BE2C (cell line): ENCODE measurements around the gene DOCK1.
"Not testable (repeated sequence)": the region's sequence is repeated elsewhere in the genome, so short reads cannot be mapped to it uniquely, and the experiment has no call there.

ENCODE experiments used
- DNase-seq: peaks from one replicate; pipeline ENCODE4 v3.0.0-alpha.2; 2020
- H3K27me3 ChIP-seq: fragments of 250-450 bp; sonication (Bioruptor Pico); 2 replicates; pipeline ENCODE4 v1.5.1; 2020; ENCODE audit warnings: mild to moderate bottlenecking
- H3K36me3 ChIP-seq: fragments of 250-450 bp; sonication (Bioruptor Pico); 2 replicates; pipeline ENCODE4 v1.5.1; 2020; ENCODE audit warnings: mild to moderate bottlenecking
- H3K4me1 ChIP-seq: fragments of 250-450 bp; sonication (Bioruptor Pico); 2 replicates; pipeline ENCODE4 v1.5.1; 2020
- H3K4me3 ChIP-seq: 2 replicates; pipeline ENCODE4 v1.5.1; 2011; ENCODE audit warnings: low read depth, low read length
- H3K9me3 ChIP-seq: fragments of 250-450 bp; sonication (Bioruptor Pico); 2 replicates; pipeline ENCODE4 v1.5.1; 2020
- CTCF ChIP-seq: IDR thresholded peaks from 2 replicates; pipeline ENCODE4 v1.5.1; 2012; ENCODE audit warnings: mild to moderate bottlenecking, low read depth, low read length

Gene DOCK1

DNA sequence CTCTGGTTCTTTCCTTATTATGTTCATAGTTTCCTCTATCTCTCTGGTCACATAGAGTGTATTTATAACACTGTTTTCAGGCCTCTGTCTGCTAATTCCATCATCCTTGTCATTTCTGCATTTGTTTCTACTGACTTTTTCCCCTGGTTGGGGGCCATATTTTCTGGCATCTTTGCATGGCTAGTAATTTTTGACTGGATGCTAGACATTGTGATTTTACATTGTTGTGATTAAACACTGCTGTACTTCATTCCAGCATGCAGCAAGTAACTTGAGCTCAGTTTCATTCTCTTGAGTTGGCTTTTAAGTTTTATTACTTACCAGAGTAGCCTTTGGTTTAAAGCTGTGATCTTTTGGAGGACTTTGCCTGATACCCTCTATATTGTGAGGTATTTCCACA lies 6.8 kb upstream of the DOCK1 start:
- H3K4me3 ChIP-seq: no peak overlapping the region
- H3K36me3 ChIP-seq: no peaks in the 10 kb centered on the region
- no peaks in the 10 kb centered on the region for H3K4me1 ChIP-seq
- H3K27me3 ChIP-seq: no peaks in the 10 kb centered on the region
- no peak for TF ChIP-seq CTCF
- no peaks in the 10 kb centered on the region for H3K9me3 ChIP-seq
- no peak for DNase-seq

- not testable (repeated sequence) for H3K4me3 ChIP-seq, DNase-seq, H3K36me3 ChIP-seq, H3K4me1 ChIP-seq, H3K9me3 ChIP-seq, H3K27me3 ChIP-seq
These were observed 5.7 kb upstream of the DOCK1 start for GRCh38 chr10:126899529-126899928.

DNA sequence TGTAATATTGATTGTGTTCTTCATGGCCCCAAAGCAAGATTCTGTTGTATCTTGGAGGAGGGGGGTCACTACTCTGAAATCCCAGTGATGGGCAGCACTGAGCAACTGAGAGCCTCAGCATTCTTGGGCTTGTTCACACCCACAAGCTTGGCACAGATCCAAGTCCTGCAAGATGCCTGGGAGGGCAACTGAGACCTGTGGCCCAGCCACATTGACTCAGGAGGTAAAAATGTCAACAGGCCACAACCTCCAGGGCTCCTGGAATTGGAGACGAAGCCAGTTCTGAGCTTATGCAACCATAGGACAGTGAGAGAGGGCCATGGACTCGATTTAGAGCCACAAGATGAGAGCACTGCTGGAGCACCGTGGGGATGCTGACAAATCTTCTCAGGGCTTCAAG lies 3.1 kb upstream of the DOCK1 start:
- H3K4me3 ChIP-seq: no peak overlapping the region
- DNase-seq: no peak
- no peaks in the 10 kb centered on the region for H3K27me3 ChIP-seq
- H3K9me3 ChIP-seq: no peaks in the 10 kb centered on the region
- no peak for TF ChIP-seq CTCF
- no peaks in the 10 kb centered on the region for H3K4me1 ChIP-seq
- H3K36me3 ChIP-seq: no peaks in the 10 kb centered on the region

GRCh38 chr10:126903656-126904360 lies 1.4 kb upstream of the DOCK1 start:
- Histone ChIP-seq H3K36me3 (no peaks in the 10 kb centered on the region), H3K27me3 (no peaks in the 10 kb centered on the region), H3K4me3 (no peak overlapping the region), H3K9me3 (no peaks in the 10 kb centered on the region), H3K4me1 (no peaks in the 10 kb centered on the region)
- DNase-seq: no peak
- TF ChIP-seq CTCF: no peak

- TF ChIP-seq CTCF: no peak
- no peak for DNase-seq
- H3K4me1 ChIP-seq: no peaks in the 10 kb centered on the region
- H3K36me3 ChIP-seq: no peaks in the 10 kb centered on the region
- H3K4me3 ChIP-seq: peak overlapping the region; percentile 61
- no peaks in the 10 kb centered on the region for H3K9me3 ChIP-seq
- no peaks in the 10 kb centered on the region for H3K27me3 ChIP-seq
These were observed 761 bp upstream of the DOCK1 start for GRCh38 chr10:126904516-126904817.

GRCh38 chr10:126905776-126906703 lies 812 bp downstream of the DOCK1 start:
- H3K27me3 ChIP-seq: no peaks in the 10 kb centered on the region
- H3K9me3 ChIP-seq: no peaks in the 10 kb centered on the region
- H3K4me1 ChIP-seq: no peaks in the 10 kb centered on the region
- peak overlapping the region; percentile 47 for H3K4me3 ChIP-seq
- no peak for DNase-seq
- H3K36me3 ChIP-seq: no peaks in the 10 kb centered on the region
- TF ChIP-seq CTCF: no peak
